Type B pancreatic cell (in vitro differentiated cells): ENCODE data around the gene TINCR. TPM values are rescaled to one million over a fixed set of nuclear protein-coding genes. Genes with fewer than 3 reads are reported as not detected.
"Not testable (repeated sequence)": the region's sequence is repeated elsewhere in the genome, so short reads cannot be mapped to it uniquely, and the experiment has no call there.

Experiments used
- DNase-seq: peaks from one replicate; pipeline ENCODE4 v3.0.0; 2021; ENCODE audit warnings: mixed read lengths; ENCODE audit not compliant: unreplicated experiment; ENCODE audit errors: extremely low spot score
- H3K27ac Mint-ChIP-seq: 2 replicates; pipeline ENCODE4 v1.8.0; 2021; ENCODE audit warnings: mild to moderate bottlenecking, mixed read lengths
- H3K27me3 Mint-ChIP-seq: 2 replicates; pipeline ENCODE4 v1.8.0; 2021; ENCODE audit warnings: mixed read lengths
- H3K36me3 Mint-ChIP-seq: 2 replicates; pipeline ENCODE4 v1.8.0; 2021; ENCODE audit warnings: mixed read lengths
- H3K4me1 Mint-ChIP-seq: one replicate; pipeline ENCODE4 v1.8.0; 2021; ENCODE audit warnings: mixed read lengths; ENCODE audit not compliant: unreplicated experiment
- H3K4me3 Mint-ChIP-seq: 2 replicates; pipeline ENCODE4 v1.8.0; 2021; ENCODE audit warnings: mild to moderate bottlenecking, mixed read lengths
- H3K9me3 Mint-ChIP-seq: 2 replicates; pipeline ENCODE4 v1.8.0; 2021; ENCODE audit warnings: mixed read lengths
- CTCF ChIP-seq: fragments of 200-600 bp; sonication (generic); conservative IDR thresholded peaks from 2 replicates; pipeline ENCODE4 v1.5.0; 2021; ENCODE audit warnings: antibody characterized with exemption, mild to moderate bottlenecking
- long read RNA-seq: library from polyadenylated mRNA; unstranded; transcript quantifications from one replicate; pipeline ENCODE4 v2.0.0, GENCODE V29; 2020
- total RNA-seq: library from RNA; stranded (reverse); gene quantifications from 2 replicates; pipeline ENCODE4 v1.2.1, GENCODE V29; 2021; ENCODE audit warnings: low replicate concordance

The TINCR gene
- total RNA-seq: 9.0 and 52.4 TPM in 2 replicates
- long read RNA-seq, partial matches to known transcripts: 1 of 10 reads
- long read RNA-seq, other reads (novel, unspliced or antisense): 7 of 10 reads

DNA sequence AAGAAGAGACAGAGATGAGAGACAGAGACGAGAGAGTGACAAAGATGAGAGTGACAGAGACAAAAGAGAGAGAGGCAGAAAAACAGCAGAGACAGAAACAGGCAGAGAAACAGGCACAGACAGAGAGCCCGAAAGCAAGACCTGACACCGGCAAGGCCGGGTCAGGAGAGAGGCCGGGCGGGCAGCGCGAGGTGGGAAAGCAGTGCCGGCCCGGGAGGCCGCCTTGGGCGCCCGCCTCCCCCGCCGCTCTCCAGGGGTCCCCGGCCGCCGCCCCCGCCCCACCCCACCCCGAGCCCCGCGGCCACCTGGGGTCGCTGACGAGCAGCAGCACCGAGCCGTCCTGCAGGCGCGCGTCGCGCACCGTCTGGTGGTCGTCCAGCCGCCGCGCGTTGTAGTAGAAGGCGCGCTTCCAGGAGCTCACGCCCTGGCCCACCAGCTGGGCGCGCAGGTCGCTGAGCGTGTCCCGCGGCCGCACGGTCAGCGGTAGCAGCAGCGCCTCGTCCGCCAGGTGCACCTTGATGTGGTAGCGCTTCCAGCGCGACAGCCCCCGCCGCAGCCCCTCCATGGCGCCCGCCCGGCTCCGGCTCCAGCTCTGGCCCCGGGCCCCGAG is at the start of gene TINCR:
Gene TINCR, minus strand, starts transcription at position 594 of the 610 bp plus-strand sequence.
- H3K9me3 Mint-ChIP-seq: no peaks in the 10 kb centered on the region
- H3K4me1 Mint-ChIP-seq: peaks cover 9% of the 10 kb centered on the region
- DNase-seq: no peak
- peak; percentile 57 for TF ChIP-seq CTCF
- H3K27me3 Mint-ChIP-seq: peaks cover 17% of the 10 kb centered on the region
- H3K4me3 Mint-ChIP-seq: peak within 1 kb of the TSS; percentile 64
- no peaks in the 10 kb centered on the region for H3K36me3 Mint-ChIP-seq
- H3K27ac Mint-ChIP-seq: no peak within 1 kb of the TSS

DNA sequence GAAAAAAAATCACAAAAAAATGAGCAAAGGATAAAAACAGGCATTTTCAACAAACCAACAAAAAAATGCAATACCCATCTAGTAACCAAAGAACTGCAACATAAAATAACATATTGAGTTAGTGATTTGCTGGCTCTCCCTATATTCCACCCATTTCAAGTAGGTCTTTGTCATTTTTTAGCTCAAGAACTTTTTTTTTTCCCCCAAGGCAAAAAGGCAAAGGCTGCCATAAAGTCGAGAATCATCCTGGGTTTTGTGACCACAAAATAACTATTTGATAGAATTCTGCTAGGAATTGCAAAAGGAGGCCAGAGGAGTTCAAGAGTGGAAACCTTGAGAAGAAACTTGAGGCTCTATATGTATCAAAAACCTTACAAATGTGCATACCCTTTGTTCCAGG is 49.3 kb upstream of the TINCR start:
- no peak for DNase-seq
- Mint-ChIP-seq H3K9me3 (no peaks in the 10 kb centered on the region), H3K4me3 (no peak overlapping the region), H3K27me3 (no peaks in the 10 kb centered on the region), H3K4me1 (peaks cover 12% of the 10 kb centered on the region), H3K36me3 (peaks cover 26% of the 10 kb centered on the region), H3K27ac (no peak overlapping the region)
- no peak for TF ChIP-seq CTCF

- Mint-ChIP-seq H3K36me3 (peaks cover 22% of the 10 kb centered on the region), H3K9me3 (no peaks in the 10 kb centered on the region), H3K4me3 (no peak overlapping the region), H3K4me1 (peaks cover 6% of the 10 kb centered on the region), H3K27me3 (no peaks in the 10 kb centered on the region), H3K27ac (no peak overlapping the region)
- TF ChIP-seq CTCF: no peak
- no peak for DNase-seq
Observed at GRCh38 chr19:5615756-5616327, 48.1 kb upstream of the TINCR start.

DNA sequence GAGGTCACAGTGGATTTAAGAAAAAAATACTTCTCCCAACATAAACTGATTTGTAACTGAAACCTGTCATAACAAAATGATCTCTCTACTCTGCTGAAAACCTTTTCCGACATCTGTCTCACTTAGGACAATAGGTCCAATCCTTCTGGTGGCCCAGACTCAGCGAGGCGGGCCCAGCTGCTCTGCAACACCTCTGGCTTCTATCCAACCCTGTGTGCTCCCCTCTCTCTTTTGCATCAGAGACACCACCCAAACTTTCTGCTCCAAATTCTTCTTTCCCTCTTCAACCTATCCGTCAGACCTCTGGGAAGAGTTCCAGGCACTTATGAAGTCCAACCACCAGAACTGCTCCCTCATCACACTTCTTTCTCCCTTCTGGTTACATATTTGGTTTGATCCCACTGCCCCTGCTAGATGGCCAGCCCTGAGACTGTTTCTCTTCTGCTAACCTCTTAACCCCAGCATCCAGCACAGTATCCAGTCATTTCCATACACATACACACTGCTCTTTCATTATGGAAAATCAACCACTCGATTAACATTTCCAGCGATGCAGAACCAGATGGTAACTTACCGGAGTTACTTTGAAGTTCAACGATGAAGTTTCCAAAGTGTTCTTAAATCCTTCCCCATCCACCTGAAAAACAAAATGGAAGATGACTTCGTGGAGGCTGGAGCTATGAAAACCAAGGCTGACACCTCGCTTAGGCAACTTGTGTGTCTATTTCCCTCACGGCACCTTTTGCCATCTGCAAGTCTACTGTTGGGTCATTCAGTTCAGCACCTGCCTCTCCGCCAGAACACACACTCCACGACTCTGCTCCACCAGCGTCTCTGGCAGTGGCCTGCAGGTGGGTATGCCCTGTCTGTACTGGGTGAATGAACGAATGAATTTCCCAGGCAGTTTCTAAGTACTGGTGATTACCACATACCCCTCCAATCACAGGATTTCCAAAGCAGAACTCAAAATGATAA is 45.4 kb upstream of the TINCR start:
- no peak overlapping the region for H3K4me3 Mint-ChIP-seq
- TF ChIP-seq CTCF: no peak
- no peaks in the 10 kb centered on the region for H3K9me3 Mint-ChIP-seq
- H3K27ac Mint-ChIP-seq: no peak overlapping the region
- peaks cover 27% of the 10 kb centered on the region for H3K36me3 Mint-ChIP-seq
- H3K27me3 Mint-ChIP-seq: no peaks in the 10 kb centered on the region
- no peaks in the 10 kb centered on the region for H3K4me1 Mint-ChIP-seq
- no peak for DNase-seq

GRCh38 chr19:5609881-5610448 is 42.2 kb upstream of the TINCR start:
- Mint-ChIP-seq H3K36me3 (peaks cover 34% of the 10 kb centered on the region), H3K9me3 (no peaks in the 10 kb centered on the region), H3K4me3 (no peak overlapping the region), H3K4me1 (no peaks in the 10 kb centered on the region), H3K27me3 (no peaks in the 10 kb centered on the region), H3K27ac (no peak overlapping the region)
- TF ChIP-seq CTCF: no peak
- no peak for DNase-seq

- not testable (repeated sequence) for H3K9me3 Mint-ChIP-seq, DNase-seq, H3K4me1 Mint-ChIP-seq, H3K27ac Mint-ChIP-seq, H3K27me3 Mint-ChIP-seq, H3K4me3 Mint-ChIP-seq
- peaks cover 34% of the 10 kb centered on the region for H3K36me3 Mint-ChIP-seq
Observed at GRCh38 chr19:5608766-5609165, 41.0 kb upstream of the TINCR start.
